Brain microvascular endothelial cell (primary cell): Measurements from ENCODE around the gene SLC25A41.

Source experiments
- DNase-seq: peaks from one replicate; pipeline ENCODE4 v3.0.0-alpha.2; 2020
- H3K27ac ChIP-seq: fragments of 250-450 bp; sonication (Bioruptor Pico); 2 replicates; pipeline ENCODE4 v1.5.1; 2020; ENCODE audit warnings: mild to moderate bottlenecking, moderate library complexity
- H3K27me3 ChIP-seq: fragments of 250-450 bp; sonication (Bioruptor Pico); replicated peaks from 2 replicates; pipeline ENCODE4 v1.5.1; 2020; ENCODE audit warnings: mild to moderate bottlenecking
- H3K36me3 ChIP-seq: fragments of 250-450 bp; sonication (Bioruptor Pico); replicated peaks from 2 replicates; pipeline ENCODE4 v1.5.1; 2020; ENCODE audit warnings: mild to moderate bottlenecking
- H3K4me3 ChIP-seq: 2 replicates; pipeline ENCODE4 v1.5.1; 2011; ENCODE audit warnings: low read depth, mild to moderate bottlenecking, control low read depth, low read length, moderate library complexity
- in situ Hi-C: cut with HindIII; loops from 2 replicates; pipeline ENCODE4 v1.10.0; 2017; ENCODE audit warnings: low sequenced_read_pairs, low pct_ligation_motif_present
- TF ChIP-seq, protein P1 (sequence below): IDR thresholded peaks from 2 replicates; pipeline ENCODE4 v1.5.1; 2011; ENCODE audit warnings: low read depth, mild to moderate bottlenecking, moderate library complexity, low read length, control low read depth, inconsistent platforms; ENCODE audit errors: missing control alignments

Gene SLC25A41

DNA sequence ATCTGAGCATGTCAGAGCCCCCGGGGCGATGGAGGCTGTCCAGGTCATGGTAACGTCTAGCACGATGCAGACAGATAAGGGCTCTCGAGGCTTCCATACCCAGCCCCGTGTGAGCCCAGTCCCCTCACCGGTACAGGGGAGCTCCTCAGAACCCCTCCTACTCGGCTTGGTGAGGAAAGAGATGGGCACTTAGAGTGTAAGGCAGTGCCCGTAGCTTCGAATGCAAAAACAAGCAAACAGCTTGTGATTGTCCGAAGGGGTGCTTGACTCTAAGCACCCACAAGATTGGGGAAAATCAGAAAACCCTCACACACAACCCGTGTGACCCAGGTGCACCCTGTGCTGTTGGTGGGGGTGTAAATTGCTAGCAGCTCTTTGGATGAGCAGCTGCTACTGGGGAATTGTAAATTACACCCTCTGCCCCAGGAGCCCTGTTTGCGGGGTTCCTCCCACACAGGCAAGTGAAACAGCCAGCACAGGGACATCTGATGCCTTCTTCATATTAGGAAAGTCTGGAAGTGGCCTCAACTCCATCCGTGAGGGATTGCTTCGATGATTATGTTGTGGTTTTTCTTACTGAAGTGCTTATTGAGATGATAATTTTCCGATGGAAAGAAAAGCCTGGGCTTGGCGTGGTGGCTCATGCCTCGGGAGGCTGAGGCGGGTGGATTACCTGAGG lies 56.9 kb downstream of the SLC25A41 start:
- in situ Hi-C loops, result no loop called here
- peaks cover 32% of the 10 kb centered on the region for H3K36me3 ChIP-seq
- H3K27me3 ChIP-seq, result no peaks in the 10 kb centered on the region
- no peak overlapping the region for H3K27ac ChIP-seq
- H3K4me3 ChIP-seq, result no peak overlapping the region
- TF ChIP-seq, protein P1, sequence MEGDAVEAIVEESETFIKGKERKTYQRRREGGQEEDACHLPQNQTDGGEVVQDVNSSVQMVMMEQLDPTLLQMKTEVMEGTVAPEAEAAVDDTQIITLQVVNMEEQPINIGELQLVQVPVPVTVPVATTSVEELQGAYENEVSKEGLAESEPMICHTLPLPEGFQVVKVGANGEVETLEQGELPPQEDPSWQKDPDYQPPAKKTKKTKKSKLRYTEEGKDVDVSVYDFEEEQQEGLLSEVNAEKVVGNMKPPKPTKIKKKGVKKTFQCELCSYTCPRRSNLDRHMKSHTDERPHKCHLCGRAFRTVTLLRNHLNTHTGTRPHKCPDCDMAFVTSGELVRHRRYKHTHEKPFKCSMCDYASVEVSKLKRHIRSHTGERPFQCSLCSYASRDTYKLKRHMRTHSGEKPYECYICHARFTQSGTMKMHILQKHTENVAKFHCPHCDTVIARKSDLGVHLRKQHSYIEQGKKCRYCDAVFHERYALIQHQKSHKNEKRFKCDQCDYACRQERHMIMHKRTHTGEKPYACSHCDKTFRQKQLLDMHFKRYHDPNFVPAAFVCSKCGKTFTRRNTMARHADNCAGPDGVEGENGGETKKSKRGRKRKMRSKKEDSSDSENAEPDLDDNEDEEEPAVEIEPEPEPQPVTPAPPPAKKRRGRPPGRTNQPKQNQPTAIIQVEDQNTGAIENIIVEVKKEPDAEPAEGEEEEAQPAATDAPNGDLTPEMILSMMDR, result no peak
- no peak for DNase-seq
